ENCODE results near the gene USP6NL. TPM values are rescaled to one million over a fixed set of nuclear protein-coding genes. Genes with fewer than 3 reads are reported as not detected.
A peak's percentile ranks its signal among the peaks of the same experiment; 100 is the strongest.

Gene USP6NL
- total and polyA plus RNA-seq, 8 donors = 2.2 to 10.4 (median 5.1) TPM

GRCh38 chr10:11425296-11425610, 186.2 kb downstream of the USP6NL start:
- H3K27me3 ChIP-seq = no peaks in the 10 kb centered on the region
- DNase-seq (no peak), ATAC-seq (no peak), FAIRE-seq (no peak)
- H3K9me3 ChIP-seq = no peaks in the 10 kb centered on the region
- no peak overlapping the region for H3K27ac ChIP-seq
- intact Hi-C loops (cut with DNase I) = no loop called here
- TF ChIP-seq CTCF (IDR thresholded peaks at IDR 0.05) = no peak
- no peak overlapping the region for H3K4me3 ChIP-seq
- WGBS, 2 donors = 75 to 79% methylated on average over 3 of the region's 3 CpGs
- H3K4me1 ChIP-seq = no peaks in the 10 kb centered on the region
- H3K36me3 ChIP-seq = no peaks in the 10 kb centered on the region

- 24 to 28% methylated on average over 11 of the region's 11 CpGs for WGBS, 2 donors
- ATAC-seq = peak; percentile 87 to 94 (median 92)
- Histone ChIP-seq H3K36me3 (no peaks in the 10 kb centered on the region), H3K27ac (no peak overlapping the region), H3K9me3 (no peaks in the 10 kb centered on the region), H3K27me3 (no peaks in the 10 kb centered on the region), H3K4me3 (no peak overlapping the region), H3K4me1 (no peaks in the 10 kb centered on the region)
- intact Hi-C loops (cut with DNase I) = no loop called here
- no peak for FAIRE-seq
- peak; percentile 54 to 88 (median 68) for TF ChIP-seq CTCF (IDR thresholded peaks at IDR 0.05)
- DNase-seq = peak in 5 of 6 donors; percentile 30 to 74 (median 56)
Measured at GRCh38 chr10:11424456-11425295, 186.8 kb downstream of the USP6NL start.

GRCh38 chr10:11416974-11417373, 194.5 kb downstream of the USP6NL start:
- 57 to 90% methylated on average over 2 of the region's 2 CpGs for WGBS, 2 donors
- DNase-seq (no peak), ATAC-seq (no peak), FAIRE-seq (no peak)
- Histone ChIP-seq H3K4me1 (no peaks in the 10 kb centered on the region), H3K9me3 (no peaks in the 10 kb centered on the region), H3K36me3 (no peaks in the 10 kb centered on the region), H3K27me3 (no peaks in the 10 kb centered on the region), H3K27ac (no peak overlapping the region), H3K4me3 (no peak overlapping the region)
- TF ChIP-seq CTCF (IDR thresholded peaks at IDR 0.05) = no peak
- intact Hi-C loops (cut with DNase I) = no loop called here

GRCh38 chr10:11415095-11415494, 196.4 kb downstream of the USP6NL start:
- no peaks in the 10 kb centered on the region for H3K9me3 ChIP-seq
- no peak overlapping the region for H3K27ac ChIP-seq
- H3K27me3 ChIP-seq = no peaks in the 10 kb centered on the region
- H3K4me3 ChIP-seq = no peak overlapping the region
- intact Hi-C loops (cut with DNase I) = no loop called here
- no peaks in the 10 kb centered on the region for H3K36me3 ChIP-seq
- WGBS, 2 donors = 51 to 61% methylated on average over 5 of the region's 5 CpGs
- ATAC-seq (peak in 1 of 4 donors; percentile 19), DNase-seq (no peak), FAIRE-seq (no peak)
- no peaks in the 10 kb centered on the region for H3K4me1 ChIP-seq
- TF ChIP-seq CTCF (IDR thresholded peaks at IDR 0.05) = no peak

- no peak for DNase-seq
- intact Hi-C loops (cut with DNase I) = no loop called here
- H3K27me3 ChIP-seq = no peaks in the 10 kb centered on the region
- no peaks in the 10 kb centered on the region for H3K36me3 ChIP-seq
- H3K4me3 ChIP-seq = no peak overlapping the region
- WGBS, 2 donors = 27 to 33% methylated on average over 7 of the region's 7 CpGs
- no peak overlapping the region for H3K27ac ChIP-seq
- no peak for TF ChIP-seq CTCF (IDR thresholded peaks at IDR 0.05)
- FAIRE-seq = no peak
- H3K4me1 ChIP-seq = no peaks in the 10 kb centered on the region
- H3K9me3 ChIP-seq = no peaks in the 10 kb centered on the region
- ATAC-seq = peak in 1 of 4 donors; percentile 29
Measured at GRCh38 chr10:11414314-11415038, 197.0 kb downstream of the USP6NL start.
